ENCODE data around the gene LZTS2.

Gene LZTS2

DNA sequence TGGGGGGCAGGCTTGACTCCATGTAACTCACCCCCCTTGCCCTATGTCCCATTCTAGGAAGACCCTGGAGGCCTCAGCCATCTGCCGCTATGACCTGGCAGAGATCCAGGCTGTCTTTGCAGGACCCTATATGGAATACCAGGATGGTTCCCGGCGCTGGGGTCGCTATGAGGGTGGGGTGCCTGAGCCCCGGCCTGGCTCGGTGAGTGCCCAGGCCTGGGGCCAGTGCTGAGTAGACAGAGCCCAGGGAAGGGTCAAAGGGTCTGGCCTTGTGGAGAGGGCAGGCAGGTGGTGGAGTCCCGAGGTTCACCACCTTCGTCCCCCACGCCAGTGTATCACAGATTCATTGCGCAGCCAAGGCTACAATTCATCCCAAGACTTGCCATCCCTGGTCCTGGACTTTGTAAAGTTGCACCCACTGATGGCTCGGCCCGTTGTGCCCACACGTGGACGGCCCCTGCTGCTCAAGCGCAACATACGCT, 19.8 kb upstream of the LZTS2 start:
- no peak for DNase-seq

DNA sequence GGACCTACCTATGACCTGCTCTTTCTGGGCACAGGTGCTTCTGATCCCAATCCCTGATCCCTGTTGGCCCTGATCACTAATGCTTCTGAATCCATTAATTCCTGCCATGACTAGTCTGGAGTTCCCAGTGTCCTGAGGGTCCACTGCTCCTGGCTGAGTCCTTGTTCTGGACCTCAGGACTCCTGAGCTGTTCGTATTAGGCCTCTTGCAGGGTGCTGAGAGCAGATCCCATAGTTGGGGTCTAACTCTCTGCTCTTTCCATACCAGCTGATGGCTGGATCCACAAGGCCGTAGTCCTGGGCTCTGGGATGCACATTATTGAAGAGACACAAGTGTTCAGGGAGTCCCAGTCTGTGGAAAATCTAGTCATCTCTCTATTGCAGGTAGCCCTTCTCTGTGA, 19.3 kb upstream of the LZTS2 start:
- no peak for DNase-seq

DNA sequence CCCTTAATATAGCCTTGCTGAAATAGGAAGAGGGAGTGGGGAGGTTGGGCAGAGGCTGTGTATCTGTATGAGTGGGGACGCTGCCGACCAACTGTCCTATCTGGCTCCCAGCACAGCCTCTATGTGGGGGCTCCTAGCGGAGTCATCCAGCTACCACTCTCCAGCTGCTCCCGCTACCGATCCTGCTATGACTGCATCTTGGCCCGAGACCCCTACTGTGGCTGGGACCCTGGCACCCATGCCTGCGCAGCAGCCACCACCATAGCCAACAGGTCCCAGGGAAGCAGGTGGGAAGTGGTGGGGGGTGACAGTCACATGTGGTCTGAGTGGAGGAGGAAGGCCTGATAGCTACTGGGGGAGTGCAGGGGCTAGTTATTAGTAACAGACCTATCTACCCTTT, 18.9 kb upstream of the LZTS2 start:
- DNase-seq = no peak

DNA sequence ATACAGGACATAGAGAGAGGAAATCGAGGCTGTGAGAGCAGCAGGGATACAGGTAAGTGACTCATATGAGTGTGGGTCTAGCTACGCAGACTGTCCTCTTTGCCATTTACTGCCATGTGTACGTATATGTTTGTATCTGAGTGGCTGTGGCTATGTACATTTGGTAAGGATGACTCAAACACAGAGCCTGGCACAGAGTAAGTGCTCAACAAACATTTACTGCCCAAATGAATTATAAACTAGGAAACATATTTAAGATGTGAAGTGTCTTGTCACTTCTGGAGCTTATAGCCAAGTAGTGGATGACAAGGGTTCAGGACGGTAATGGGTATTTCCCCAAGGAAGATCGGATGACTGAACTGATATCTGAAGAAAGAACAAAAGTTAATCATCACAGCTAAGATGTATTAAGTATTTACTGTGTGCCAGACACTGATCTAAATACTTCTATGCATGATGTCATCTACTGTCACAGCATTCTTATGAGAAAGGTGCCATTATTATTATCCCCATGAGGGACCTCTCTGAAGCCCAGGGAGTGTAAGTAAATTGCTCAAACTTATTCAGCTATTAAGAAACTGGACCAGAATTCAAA, 18.3 kb upstream of the LZTS2 start:
- no peak for DNase-seq

DNA sequence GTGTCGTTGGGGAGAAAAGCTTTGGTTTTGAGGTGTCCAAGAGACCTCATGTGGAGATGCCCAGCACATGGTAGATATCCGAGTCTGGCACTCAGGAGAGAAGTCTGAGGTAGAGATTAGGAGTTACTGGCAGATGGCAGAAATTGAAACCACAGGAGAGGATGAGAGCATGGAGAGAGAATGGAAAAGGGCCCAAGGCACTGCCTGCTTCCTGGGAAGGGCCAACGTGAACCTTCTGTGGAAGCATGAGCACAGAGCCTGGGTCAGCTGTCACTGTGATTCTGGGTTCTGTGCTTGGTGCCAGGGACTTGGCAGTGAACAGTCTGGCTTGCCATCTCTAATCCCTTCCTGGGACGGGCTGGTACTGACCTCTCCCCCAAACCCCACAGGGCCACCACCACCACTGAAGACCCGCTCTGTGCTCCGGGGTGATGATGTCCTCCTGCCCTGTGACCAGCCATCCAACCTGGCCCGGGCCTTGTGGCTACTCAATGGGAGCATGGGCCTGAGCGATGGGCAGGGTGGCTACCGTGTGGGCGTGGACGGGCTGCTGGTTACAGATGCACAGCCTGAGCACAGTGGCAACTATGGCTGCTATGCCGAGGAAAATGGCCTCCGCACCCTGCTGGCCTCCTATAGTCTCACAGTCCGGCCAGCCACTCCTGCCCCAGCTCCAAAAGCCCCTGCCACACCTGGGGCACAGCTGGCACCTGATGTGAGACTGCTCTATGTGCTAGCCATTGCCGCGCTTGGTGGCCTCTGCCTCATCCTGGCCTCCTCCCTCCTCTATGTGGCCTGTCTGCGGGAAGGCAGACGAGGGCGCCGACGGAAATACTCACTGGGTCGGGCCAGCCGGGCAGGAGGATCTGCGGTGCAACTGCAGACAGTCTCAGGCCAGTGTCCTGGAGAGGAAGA, 16.4 kb upstream of the LZTS2 start:
- DNase-seq = no peak

DNA sequence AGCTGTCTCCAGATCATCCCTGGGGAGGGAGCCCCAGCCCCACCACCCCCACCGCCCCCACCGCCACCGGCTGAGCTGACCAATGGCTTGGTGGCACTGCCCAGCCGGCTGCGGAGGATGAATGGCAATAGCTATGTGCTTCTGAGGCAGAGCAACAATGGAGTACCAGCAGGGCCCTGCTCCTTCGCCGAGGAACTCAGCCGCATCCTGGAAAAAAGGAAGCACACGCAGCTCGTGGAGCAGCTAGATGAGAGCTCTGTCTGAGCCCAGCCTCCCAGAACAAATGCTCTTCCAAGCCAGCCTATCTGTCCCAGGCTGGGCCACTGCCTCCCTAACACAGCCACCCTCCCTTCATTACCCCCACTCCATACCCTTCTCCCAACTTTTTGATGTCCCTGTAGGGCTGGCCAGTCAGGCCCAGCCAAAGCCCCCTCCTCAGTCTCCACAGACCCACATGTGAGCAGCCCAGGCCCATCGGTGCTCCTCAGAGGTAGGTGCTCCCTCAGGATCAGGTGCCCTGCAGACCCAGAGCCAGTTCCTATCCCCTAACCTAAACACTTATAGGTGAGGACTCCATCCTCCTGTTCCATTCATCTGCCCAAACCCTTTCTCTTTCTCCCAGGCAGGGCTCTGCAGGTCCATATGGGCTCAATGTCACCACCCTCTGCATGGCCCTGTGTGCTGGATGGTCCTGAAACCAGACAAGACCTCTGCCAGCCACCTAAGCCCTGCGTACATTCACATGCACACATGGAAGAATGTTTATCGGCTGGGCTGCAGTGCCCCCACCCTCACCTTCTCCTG, 15.5 kb upstream of the LZTS2 start:
- DNase-seq = no peak

DNA sequence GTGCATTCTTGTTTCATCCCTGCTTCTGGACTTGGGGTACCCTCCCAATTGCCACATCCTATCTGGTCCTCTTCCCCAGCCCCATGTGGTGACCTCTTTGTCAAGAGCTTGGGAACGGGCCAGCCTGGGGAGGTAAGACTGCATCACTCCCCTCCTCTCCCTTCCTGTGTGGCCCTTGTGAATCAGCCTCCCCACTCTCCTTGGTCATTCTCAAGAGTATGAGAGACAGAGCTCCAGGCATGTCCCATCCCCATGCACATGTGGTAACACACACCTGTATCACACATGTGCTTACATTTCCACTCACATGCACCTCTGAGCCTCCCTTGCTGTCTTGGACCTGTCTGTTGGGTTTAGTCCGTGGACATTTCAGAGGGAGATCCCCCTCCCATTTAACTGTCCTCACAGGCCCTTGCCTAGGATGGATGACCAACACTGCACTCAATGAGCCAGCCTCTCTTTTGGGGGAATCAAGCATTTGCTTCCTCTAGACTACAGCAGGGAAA, 14.9 kb upstream of the LZTS2 start:
- DNase-seq = no peak

DNA sequence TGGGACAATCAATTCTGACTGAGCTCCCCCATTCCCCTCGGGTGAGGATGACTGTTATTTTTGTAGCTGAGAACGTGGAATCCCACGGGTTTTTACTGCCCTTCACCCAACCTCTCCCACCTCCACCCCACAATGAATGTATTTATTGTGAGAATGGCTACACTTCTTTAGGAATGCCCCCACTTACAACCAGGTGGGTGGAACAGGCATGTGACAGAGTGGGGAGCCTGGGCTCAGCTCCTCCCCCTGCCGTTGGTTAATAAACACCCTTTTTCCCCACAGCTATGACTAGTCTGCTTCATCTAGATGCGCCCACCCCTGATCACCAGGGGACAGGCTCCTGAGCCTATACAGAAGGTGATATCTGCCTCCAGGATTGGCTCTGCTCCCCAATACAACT, 14.3 kb upstream of the LZTS2 start:
- DNase-seq = no peak

DNA sequence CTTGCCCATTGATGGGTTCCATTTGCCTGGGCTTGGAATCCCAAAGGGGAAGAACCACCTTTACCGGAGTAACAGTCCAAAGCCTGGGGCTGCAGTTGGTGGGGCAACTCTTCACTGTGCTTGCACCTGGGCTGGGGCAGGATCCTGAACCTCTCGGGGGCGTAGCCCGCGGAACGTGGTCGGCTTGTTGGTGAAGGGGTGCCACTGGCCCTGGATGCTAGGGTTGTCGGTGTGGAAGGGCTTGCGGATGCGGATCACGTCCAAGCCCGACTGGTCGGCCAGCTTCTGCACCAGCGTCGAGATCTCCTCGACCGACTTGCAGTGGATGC, 13.0 kb upstream of the LZTS2 start:
- no peak for DNase-seq

DNA sequence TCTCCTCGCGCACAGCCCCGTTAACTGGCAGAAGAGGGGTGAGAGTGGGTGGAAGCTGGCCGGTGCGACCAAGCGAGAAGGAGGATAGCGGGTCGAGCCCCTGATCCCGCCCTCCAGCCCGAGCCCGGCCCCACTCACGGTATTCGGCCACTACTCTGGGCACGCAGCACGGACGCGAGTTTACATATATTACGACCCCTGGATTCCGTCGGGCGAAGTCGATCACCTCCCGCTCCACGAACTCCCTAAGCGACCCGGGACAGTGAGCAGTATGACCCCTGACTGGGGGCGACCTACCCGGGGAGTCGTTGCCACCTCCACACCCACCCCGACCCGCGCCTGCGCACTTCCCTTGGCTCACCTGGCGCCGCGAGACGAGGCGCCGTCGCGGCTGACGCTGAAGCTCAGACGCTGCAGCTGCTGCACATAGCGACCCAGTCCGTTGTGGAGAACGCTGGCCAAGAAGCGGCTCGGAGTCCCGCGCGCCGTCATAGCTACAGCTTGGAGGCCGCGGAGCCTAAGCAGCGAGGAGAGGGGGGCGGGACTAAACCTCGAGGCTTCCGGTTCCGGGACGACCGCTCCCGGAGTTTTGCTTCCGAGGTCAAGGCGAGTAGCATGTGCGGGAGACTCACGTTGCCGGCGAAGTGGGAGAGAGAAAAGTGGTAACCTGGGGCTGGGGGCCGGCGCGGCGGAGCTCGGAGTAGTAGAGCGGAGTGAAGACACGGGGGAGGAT, 12.5 kb upstream of the LZTS2 start, which contains the start of the genes MRPL43 and TWNK:
TSS of gene MRPL43 (minus strand) at position 546 of the 733 bp plus-strand sequence. CDS start at position 492, 54 bp downstream.
TSS of gene TWNK (plus strand) at position 592 of the 733 bp plus-strand sequence. CDS start 668 bp downstream, outside the sequence.
- peak; percentile 60 for DNase-seq

DNA sequence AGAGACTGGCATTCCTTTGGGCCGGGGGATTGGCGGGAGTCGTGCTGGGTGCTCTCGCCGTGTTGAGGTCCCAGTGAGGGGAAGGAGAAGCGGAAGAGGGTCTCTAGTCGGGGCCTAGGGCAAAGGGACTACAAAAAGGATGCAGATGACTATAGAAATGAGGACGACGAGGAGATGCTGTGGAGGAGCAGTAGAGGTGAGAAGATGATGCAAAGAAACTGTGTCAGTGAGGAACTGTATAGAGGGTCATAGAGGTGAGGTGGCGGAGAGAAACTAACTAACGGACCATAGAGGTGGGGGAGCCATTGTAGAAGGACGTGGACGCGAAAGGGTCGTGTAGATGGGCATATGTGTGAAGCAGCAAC, 11.9 kb upstream of the LZTS2 start:
- no peak for DNase-seq

DNA sequence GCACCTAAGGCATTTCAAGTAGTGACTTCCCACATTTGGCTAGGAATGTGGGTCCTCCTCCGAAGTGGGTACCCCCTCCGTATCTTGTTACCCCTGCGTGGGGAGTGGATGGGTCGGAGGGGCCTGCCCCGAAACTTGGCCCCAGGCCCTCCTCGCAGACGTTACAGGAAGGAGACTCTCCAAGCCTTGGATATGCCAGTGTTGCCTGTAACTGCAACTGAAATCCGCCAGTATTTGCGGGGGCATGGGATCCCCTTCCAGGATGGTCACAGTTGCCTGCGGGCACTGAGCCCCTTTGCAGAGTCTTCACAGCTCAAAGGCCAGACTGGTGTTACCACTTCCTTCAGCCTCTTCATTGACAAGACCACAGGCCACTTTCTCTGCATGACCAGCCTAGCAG, 11.4 kb upstream of the LZTS2 start:
- DNase-seq = no peak

DNA sequence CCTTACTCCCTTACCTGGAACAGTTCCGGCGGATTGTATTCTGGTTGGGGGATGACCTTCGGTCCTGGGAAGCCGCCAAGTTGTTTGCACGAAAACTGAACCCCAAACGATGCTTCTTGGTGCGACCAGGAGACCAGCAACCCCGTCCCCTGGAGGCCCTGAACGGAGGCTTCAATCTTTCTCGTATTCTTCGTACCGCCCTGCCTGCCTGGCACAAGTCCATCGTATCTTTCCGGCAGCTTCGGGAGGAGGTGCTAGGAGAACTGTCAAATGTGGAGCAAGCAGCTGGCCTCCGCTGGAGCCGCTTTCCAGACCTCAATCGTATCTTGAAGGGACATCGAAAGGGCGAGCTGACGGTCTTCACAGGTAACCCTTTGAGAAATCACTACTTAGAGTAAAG, 10.5 kb upstream of the LZTS2 start:
- no peak for DNase-seq

DNA sequence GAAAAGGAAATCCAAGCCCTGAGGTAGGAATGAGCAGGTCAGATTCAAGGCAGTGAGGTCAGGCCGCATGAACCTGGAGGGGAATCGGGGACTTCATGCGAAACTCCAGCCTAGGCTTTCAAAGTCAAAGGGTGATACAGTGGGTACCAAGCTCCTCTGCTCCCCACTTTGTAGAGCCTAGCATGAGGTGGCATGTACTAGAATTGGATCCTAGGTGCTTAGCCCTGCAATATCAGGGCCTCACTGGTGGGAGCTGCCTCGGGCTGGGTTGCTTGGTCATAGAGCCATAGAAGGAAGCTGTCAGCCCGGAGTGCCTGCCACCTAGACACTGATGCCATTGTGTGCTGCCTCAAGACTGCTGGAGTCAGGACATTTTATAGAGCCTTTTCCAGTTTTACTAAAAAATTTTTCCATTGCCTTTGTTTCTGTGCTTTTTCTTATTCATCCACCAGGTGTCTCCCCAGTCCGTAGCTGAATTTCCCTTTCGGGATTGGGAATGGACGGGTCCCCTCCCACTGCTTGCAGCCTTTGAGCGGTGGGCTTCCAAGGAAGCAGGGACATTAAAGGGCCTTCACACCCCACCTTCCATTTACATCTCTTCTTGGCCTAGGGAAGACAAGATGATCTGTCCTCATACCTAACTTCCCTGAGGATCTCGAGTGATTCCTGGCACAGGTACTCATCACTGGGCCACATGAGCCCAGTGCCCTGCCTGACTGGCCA, 5.5 kb upstream of the LZTS2 start:
- DNase-seq = no peak

DNA sequence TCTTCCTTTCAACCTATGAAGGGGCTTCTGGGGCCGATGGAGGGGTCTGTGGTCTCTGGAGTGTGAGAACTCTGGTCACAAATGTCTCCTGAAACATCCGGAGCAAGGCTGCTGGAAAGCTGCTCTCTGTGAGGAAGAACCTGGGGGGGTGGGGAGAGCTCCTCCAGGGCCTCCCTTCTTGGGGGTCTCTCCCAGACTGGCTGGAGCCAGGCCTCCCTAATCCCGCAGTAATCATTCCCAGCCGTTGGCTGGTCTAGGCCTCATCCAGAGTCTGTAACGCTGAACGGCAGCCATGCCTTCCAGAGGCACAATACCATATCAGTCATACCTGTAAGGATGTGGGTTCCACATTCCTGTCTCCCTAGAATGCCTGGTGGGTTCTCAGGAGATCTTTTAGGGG, 4.4 kb upstream of the LZTS2 start:
- no peak for DNase-seq

DNA sequence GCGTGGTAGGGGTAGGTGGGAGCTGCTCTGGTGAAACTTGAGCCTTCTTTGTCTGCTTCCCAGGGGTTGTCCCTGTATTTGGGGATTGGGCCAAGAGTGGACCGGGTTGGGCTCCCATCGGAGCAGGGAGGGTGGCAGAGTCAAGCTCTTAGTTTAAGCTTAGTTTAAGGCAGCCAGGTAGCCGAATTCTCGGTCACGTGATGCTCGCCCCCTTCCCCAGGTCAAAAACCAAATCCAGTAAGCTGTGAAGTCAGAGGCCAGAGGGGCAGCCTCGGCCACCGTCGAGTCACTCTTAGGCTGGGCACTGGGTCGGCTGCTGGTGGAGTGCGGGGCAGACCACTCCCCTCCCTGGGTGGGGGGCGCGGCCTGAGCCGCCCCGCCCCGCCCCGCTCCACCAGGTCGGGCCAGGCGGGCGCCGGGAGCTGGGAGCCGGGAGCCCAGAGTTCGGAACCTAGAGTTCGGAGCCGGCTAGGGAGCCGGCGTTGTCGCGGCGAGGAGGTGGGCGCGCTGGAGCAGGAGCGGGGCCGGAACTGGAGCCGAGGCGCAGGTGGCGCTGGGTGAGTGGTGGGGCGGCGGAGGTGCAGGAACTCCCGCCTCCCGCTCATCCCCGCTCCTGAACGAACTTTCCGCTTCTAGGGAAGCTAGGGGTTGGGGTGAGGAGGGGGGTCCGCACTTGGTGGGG, 2.8 kb upstream of the LZTS2 start:
- DNase-seq = no peak

DNA sequence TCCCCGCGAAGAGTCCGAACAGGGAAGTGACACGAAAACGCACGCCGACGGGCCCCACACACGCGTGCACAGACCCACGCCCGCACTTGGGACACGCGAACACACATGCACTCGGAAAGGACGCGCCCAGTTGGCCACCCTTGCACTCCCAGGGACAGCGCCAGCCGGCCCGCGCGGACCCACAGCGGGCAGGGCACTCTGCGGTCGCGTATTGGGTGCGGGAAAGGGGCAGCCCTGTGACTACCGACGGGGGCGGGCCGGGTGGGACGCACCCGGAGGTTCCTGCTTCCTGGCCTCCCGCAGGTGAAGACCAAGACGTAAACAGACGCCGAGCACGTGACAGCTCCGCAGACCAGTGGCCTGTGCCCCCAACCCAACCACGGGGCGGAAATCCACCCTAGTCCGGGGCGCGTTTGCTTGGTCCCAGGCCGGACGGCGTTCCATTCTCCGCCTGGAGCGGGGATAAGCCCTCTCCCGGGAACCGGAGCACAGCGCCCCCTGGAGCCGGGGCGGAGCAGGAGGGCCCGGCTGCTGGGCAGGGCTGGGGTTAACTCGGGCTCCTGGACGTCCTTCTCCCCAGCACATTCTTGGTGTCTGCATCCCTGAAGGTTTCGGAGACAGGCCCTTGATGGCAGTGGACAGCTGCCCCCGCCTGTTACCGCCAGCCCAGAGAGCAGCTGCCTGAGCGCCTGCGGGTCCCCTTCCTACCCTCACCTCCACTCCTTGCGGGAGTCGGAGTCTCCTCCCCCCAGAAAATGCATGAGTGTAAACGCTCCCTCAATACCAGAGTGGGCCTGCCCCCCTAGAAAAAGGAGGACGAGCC, 2.0 kb upstream of the LZTS2 start:
- DNase-seq = peak; percentile 59

DNA sequence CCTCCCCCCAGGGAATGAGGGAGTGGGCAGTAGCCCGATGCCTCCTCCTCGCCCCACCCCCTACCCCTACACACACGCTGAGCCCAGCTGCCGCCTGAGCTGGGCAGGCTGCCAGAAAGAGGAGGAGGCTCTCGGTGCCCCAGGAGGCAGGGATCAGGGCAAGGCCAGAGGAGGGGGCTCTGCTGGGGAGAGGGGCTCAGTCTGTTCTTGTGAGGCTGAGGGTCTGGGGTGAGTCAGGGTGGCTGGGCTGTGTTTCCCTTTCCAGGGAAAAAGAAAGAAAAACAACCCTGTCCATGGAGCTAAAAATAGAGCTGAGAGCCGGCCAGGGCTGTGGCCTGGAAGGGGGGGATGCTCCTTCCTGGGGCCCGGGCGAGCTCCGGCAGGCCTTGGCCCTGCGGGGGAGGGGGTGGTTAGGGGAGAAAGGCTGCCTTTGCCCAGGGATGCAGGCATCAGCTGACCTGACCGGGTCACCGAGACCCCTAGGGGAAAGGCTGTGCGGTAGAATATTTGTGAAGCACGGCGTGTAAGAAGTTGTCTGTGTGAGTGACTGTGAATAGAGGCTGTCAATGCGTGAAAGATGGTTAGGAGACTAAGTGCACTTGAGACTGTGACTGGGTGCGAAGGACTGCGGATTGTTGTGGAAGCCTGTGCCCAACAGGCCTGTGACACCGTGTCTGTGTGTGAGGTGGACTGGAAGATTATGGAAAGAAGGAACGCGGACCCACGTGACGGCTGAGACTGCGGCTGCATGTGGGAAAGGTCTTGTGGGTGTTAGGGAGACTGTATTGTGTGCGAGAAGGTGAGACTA, 1.2 kb upstream of the LZTS2 start:
- peak; percentile 14 for DNase-seq

DNA sequence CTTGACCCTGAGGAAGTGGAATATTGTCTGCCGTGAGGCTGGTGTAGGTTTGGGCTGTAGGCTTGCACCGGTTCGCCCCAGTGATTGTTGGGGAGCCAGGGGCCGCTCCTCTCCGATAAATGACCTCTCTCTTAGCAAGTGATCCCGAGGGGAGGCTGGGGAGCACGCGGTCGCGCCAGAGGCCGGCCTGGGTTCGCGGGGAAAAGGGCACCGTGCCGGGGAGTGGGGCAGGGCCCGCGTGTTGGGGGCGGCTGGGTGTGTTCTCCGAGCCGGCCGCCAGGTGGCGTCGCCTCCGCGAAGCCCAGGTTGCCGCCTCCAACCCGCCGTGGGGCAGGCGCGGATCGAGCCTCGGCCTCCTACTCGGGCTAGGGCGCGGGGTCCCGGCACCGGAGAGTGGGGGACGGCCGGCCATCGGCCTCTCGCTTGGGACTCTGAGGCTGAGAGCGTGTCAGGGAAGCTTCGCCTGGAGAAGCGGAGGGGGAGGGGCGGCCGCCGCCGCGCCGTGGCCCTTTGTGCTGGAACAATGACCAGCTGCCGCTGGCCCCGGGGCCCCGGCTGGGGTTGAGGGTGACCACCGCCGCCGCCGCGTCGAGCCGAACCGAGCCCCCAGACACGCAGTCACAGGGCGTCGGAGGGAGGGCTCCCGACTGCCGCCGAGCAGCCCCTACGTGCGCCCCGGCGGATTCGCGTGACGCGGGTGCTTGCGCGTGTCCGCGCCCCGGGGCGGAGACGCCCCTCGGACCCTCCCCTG, 442 bp upstream of the LZTS2 start:
- DNase-seq = peak; percentile 37
